HEK293 (cell line): Measurements from ENCODE around the gene SFTPD.
"Not testable (repeated sequence)": the region's sequence is repeated elsewhere in the genome, so short reads cannot be mapped to it uniquely, and the experiment has no call there.

ENCODE experiments used
- ATF2 ChIP-seq: fragments of 450-650 bp; formaldehyde crosslinking; IDR thresholded peaks from 2 replicates; pipeline ENCODE4 v1.5.1; 2016; ENCODE audit warnings: missing biosample characterization, missing genetic modification characterization, low read depth
- GLIS2 ChIP-seq: fragments of 450-650 bp; formaldehyde crosslinking; IDR thresholded peaks from 2 replicates; pipeline ENCODE4 v1.5.1; 2016; ENCODE audit warnings: missing biosample characterization, missing genetic modification characterization
- HOXC10 ChIP-seq: sonication (generic); formaldehyde crosslinking; IDR thresholded peaks from 2 replicates; pipeline ENCODE4 v1.8.1; 2023; ENCODE audit warnings: mild to moderate bottlenecking, missing genetic modification reagents
- OVOL3 ChIP-seq: fragments of 450-650 bp; formaldehyde crosslinking; IDR thresholded peaks from 2 replicates; pipeline ENCODE4 v1.5.1; 2016; ENCODE audit warnings: missing biosample characterization, missing genetic modification characterization
- ZNF560 ChIP-seq: fragments of 450-650 bp; formaldehyde crosslinking; IDR thresholded peaks from 2 replicates; pipeline ENCODE4 v1.5.1; 2017; ENCODE audit warnings: missing biosample characterization, missing genetic modification characterization, borderline replicate concordance
- ZNF561 ChIP-seq: fragments of 450-650 bp; IDR thresholded peaks from 2 replicates; pipeline ENCODE4 v1.5.1; 2018; ENCODE audit warnings: missing biosample characterization, missing genetic modification characterization, borderline replicate concordance
- ZNF777 ChIP-seq: fragments of 450-650 bp; formaldehyde crosslinking; IDR thresholded peaks from 2 replicates; pipeline ENCODE4 v1.5.1; 2017; ENCODE audit warnings: missing biosample characterization, missing genetic modification characterization, borderline replicate concordance
- ZNF843 ChIP-seq: fragments of 450-650 bp; formaldehyde crosslinking; IDR thresholded peaks from 2 replicates; pipeline ENCODE4 v1.5.1; 2016; ENCODE audit warnings: missing biosample characterization, missing genetic modification characterization
- TF ChIP-seq, protein P1 (sequence below): fragments of 450-650 bp; formaldehyde crosslinking; IDR thresholded peaks from 2 replicates; pipeline ENCODE4 v1.5.1; 2016; ENCODE audit warnings: missing biosample characterization, missing genetic modification characterization
- TF ChIP-seq, protein P2 (sequence below): fragments of 450-650 bp; formaldehyde crosslinking; IDR thresholded peaks from 2 replicates; pipeline ENCODE4 v1.5.1; 2016; ENCODE audit warnings: missing biosample characterization, missing genetic modification characterization

DNA sequence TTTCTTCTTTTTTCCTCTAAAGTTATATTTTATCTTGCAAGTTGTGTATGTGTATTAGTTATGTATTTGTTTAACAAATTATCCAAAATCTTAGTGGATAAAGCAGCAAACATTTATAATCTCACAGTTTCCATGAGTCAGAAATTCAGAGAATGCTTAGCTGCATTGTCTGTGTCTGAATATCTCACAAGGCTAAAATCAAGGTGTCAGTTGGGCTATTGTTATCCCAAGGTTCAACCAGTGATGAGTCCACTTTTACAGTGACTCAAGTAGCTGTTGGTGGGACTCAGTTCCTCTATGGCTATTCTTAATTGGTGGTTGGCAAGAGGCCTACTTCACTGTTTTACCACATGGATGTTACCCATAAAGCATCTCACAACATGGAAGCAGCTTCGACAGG is 47.3 kb downstream of the SFTPD start:
- TF ChIP-seq HOXC10 (CRISPR knock-in tag); GLIS2 (tag by site-specific recombination); ATF2 (tag by site-specific recombination); ZNF843 (tag by site-specific recombination); ZNF560; OVOL3 (tag by site-specific recombination); ZNF777 (tag by site-specific recombination); ZNF561 (tag by site-specific recombination): not testable (repeated sequence)
- TF ChIP-seq, protein P1, sequence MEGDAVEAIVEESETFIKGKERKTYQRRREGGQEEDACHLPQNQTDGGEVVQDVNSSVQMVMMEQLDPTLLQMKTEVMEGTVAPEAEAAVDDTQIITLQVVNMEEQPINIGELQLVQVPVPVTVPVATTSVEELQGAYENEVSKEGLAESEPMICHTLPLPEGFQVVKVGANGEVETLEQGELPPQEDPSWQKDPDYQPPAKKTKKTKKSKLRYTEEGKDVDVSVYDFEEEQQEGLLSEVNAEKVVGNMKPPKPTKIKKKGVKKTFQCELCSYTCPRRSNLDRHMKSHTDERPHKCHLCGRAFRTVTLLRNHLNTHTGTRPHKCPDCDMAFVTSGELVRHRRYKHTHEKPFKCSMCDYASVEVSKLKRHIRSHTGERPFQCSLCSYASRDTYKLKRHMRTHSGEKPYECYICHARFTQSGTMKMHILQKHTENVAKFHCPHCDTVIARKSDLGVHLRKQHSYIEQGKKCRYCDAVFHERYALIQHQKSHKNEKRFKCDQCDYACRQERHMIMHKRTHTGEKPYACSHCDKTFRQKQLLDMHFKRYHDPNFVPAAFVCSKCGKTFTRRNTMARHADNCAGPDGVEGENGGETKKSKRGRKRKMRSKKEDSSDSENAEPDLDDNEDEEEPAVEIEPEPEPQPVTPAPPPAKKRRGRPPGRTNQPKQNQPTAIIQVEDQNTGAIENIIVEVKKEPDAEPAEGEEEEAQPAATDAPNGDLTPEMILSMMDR (tag by site-specific recombination): not testable (repeated sequence)
- TF ChIP-seq, protein P2, sequence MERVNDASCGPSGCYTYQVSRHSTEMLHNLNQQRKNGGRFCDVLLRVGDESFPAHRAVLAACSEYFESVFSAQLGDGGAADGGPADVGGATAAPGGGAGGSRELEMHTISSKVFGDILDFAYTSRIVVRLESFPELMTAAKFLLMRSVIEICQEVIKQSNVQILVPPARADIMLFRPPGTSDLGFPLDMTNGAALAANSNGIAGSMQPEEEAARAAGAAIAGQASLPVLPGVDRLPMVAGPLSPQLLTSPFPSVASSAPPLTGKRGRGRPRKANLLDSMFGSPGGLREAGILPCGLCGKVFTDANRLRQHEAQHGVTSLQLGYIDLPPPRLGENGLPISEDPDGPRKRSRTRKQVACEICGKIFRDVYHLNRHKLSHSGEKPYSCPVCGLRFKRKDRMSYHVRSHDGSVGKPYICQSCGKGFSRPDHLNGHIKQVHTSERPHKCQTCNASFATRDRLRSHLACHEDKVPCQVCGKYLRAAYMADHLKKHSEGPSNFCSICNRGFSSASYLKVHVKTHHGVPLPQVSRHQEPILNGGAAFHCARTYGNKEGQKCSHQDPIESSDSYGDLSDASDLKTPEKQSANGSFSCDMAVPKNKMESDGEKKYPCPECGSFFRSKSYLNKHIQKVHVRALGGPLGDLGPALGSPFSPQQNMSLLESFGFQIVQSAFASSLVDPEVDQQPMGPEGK (tag by site-specific recombination): not testable (repeated sequence)
